Cardiac fibroblast (primary cell): Measurements from ENCODE around the gene TMEM50A.
"Not testable (repeated sequence)": the region's sequence is repeated elsewhere in the genome, so short reads cannot be mapped to it uniquely, and the experiment has no call there.

Experiments
- DNase-seq, 2 donors: peaks; one replicate each; pipeline versions ENCODE4 v3.0.0 to v3.0.0-alpha.2; 2010; ENCODE audit warnings: low read depth in 2 of 2
- H3K4me3 ChIP-seq, 2 donors: replicated peaks in 1 of 2; 1 replicate in 1 of 2; 2 replicates in 1 of 2; pipeline ENCODE4 v1.5.1; 2011; ENCODE audit warnings: low read depth in 2 of 2, low read length in 2 of 2, mild to moderate bottlenecking in 2 of 2, moderate library complexity in 1 of 2
- TF ChIP-seq, protein P1 (sequence below): IDR thresholded peaks from one replicate; pipeline ENCODE4 v1.5.1; 2011; ENCODE audit warnings: low read depth, mild to moderate bottlenecking, low read length, inconsistent platforms

TMEM50A gene

DNA sequence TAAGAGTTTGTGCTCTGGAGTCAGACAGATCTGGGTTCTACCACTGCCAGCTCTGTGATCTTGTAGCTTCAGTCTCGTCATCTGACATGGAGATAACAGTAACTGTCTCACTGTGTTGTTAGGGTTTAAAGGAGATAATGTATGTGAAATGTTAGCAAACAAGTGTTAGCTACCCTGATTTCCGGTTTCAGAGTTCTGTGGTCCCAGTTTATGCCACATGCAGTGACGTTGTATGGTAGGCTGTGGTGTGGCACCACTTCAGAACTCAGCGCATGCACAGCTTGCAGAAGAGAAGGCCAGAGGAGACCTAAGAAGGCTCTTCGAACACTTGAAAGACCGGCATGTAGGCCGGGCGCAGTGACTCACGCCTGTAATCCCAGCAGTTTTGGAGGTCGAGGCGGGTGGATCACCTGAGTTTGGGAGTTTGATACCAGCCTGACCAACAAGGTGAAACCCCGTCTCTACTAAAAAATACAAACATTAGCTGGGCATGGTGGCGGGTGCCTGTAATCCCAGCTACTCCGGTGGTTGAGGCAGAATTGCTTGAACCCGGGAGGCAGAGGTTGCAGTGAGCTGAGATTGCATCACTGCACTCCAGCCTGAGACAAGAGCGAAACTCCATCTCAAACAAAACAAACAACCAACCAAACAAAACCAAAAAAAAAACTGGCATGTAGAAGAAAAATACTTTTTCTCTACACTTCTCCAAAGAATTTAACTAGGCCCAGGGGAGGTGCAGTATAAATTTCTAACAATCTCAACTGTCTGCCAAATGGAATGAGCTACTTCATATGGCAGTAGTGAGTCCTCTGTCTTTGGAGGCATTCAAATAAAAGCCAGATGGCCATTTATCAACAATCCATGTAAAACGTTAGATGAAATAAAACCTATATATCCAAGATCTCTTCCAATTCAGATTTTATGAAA, 10.0 kb upstream of the TMEM50A start:
- H3K4me3 ChIP-seq, DNase-seq: not testable (repeated sequence)

DNA sequence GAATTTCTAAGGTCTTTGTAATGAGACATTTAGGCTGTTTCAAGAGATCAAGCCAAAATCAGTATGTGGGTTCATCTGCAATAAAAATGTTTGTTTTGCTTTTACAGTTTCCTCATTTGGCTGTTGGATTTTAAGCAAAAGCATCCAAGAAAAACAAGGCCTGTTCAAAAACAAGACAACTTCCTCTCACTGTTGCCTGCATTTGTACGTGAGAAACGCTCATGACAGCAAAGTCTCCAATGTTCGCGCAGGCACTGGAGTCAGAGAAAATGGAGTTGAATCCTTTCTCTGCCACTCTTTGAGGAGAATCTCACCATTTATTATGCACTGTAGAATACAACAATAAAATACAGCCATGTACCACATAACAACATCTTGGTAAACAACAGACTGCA, 9.3 kb upstream of the TMEM50A start:
- DNase-seq, H3K4me3 ChIP-seq: not testable (repeated sequence)

DNA sequence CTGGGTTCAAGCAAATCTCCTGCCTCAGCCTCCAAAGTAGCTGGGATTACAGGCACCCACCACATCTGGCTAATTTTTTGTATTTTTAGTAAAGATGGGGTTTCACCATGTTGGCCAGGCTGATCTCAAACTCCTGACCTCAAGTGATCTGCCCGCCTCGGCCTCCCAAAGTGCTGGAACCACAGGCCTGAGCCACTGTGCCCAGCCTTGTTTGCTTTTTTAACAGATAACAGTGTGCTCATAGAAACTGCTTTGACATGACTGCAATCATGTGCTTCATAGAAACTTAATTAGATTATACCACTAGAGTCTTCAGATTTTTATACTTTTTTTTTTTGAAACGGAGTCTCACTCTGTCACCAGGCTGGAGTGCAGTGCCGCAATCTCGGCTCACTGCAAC, 8.8 kb upstream of the TMEM50A start:
- H3K4me3 ChIP-seq: not testable (repeated sequence)
- peak in 1 of 2 donors; percentile 34 for DNase-seq

DNA sequence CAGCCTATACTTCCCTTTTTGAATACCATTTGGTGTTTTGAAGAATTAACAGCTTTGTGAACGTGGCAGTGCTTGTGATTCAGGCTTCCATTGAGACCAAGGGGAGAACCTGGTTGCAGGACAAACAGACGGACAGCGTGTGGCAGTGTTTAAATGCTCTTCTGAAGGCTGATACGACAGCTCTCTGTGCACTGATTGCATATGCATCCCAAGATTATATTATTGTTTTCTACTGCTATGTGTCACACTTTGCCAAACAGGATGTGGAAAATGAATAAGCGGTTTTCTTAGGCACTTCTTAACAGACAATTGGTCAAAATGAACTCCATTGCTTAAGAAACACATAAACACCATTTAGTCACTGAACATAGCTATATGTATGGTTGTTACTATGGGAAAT, 8.2 kb upstream of the TMEM50A start:
- not testable (repeated sequence) for H3K4me3 ChIP-seq
- peak; percentile 77 to 78 for DNase-seq

DNA sequence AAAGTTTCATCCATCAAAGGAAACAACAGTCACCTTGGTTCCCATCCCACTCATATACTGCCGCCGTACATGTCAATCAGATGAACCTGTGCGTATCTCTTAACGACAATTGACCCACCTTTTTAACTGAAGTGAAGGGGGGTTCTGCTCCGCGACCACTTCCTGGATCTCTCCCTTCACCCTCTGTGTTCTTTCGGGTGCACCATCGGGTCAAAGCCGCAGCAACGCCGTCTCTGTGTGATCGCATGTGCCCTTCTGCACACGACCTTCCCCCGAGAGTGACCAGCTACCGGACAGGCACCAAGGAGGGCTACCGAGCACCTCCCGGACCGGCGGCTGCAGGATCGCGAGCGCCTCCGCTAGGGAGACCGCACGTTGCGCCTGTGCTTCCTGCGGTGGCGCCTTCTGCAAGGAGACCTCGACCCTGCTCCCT, 1.2 kb upstream of the TMEM50A start:
- DNase-seq: not testable (repeated sequence)
- H3K4me3 ChIP-seq: peak overlapping the region; percentile 60 to 62

DNA sequence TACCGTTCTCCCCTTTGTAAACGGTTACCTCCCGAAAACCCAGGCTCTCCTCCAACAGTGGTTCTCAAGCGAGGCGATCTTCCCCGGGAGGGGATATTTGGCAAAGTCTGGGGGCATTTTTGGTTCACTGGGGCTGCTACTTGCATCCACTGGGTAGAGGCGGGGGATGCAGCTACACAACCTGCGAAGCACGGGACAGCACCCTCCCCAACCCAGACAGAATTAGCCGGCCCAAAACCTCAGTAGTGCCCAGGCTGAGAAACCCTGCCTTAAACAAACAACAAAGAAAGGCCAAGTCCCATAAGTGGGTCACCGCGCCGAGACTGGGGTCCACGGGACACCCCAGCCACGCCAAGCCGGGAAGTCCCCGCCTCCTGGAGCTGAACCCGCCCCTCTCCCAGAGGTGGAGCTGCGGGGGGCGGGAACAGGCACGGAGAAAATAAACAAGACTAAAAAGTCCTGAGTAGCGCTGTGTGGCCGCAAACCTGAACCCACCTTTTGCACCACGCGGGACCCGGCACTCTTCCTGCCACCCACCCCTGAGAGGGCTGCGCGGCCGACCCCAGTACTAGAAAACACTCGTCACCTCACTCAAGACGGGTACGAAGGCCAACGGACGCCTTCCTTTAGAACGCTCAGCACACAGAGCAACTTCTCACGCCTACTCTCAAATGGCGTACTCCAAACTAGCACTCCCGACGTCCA, 499 bp upstream of the TMEM50A start:
- not testable (repeated sequence) for DNase-seq
- H3K4me3 ChIP-seq: peak overlapping the region; percentile 62 to 97

DNA sequence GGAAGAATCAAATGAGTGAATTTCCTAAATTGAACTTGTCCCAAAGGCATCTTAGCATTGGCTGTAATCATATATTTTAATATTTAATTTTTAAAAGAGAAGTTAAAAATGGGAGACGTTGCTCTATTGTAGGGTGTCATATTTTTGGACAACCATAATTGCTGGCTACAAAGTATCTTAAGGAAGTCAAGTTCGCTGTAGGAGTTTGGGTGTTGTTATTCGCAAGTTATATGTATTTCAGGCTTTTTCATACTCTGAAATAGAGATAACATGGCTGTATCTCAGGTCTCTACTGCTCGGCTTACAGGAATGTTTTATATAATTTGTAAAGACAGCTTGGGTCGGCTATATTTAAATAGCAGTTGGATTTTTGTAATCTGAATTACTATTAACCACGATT, 852 bp downstream of the TMEM50A start:
- TF ChIP-seq, protein P1, sequence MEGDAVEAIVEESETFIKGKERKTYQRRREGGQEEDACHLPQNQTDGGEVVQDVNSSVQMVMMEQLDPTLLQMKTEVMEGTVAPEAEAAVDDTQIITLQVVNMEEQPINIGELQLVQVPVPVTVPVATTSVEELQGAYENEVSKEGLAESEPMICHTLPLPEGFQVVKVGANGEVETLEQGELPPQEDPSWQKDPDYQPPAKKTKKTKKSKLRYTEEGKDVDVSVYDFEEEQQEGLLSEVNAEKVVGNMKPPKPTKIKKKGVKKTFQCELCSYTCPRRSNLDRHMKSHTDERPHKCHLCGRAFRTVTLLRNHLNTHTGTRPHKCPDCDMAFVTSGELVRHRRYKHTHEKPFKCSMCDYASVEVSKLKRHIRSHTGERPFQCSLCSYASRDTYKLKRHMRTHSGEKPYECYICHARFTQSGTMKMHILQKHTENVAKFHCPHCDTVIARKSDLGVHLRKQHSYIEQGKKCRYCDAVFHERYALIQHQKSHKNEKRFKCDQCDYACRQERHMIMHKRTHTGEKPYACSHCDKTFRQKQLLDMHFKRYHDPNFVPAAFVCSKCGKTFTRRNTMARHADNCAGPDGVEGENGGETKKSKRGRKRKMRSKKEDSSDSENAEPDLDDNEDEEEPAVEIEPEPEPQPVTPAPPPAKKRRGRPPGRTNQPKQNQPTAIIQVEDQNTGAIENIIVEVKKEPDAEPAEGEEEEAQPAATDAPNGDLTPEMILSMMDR: no peak
- peak in 1 of 2 donors; percentile 25 for DNase-seq
- peak overlapping the region; percentile 95 to 97 for H3K4me3 ChIP-seq

DNA sequence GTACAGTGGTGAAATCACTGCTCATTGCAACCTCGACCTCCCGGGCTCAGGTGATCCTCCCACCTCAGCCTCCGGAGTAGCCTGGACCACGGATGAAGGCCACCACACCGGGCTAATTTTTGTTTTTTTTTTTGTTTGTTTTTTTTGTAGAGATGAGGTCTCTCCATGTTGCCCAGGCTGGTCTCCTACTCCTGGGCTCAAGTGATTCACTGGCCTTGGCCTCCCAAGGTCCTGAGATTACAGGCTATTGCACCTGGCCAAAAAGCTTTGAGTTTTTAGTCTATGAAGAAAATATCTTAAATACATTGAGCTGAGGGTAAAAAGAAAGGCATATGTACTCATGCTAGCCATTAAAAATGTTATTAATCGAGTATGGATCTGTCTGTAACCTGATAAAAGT, 3.6 kb downstream of the TMEM50A start:
- TF ChIP-seq, protein P1: no peak
- DNase-seq: no peak
- H3K4me3 ChIP-seq: no peak overlapping the region

DNA sequence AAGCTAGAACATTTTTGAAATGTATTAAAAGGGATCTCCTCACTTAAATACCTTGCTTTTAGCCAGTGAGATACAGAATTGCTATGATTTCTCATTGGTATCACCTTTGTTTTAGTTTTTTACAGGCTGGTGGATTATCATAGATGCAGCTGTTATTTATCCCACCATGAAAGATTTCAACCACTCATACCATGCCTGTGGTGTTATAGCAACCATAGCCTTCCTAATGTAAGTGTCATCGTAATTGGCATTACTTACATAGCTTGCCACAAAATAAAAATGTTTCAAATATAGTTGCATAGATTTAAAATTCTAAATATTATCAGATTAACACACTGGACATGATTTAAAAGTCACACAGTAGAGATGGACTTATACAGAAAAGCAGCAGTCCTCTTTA, 4.7 kb downstream of the TMEM50A start:
- no peak overlapping the region for H3K4me3 ChIP-seq
- TF ChIP-seq, protein P1: no peak
- no peak for DNase-seq

DNA sequence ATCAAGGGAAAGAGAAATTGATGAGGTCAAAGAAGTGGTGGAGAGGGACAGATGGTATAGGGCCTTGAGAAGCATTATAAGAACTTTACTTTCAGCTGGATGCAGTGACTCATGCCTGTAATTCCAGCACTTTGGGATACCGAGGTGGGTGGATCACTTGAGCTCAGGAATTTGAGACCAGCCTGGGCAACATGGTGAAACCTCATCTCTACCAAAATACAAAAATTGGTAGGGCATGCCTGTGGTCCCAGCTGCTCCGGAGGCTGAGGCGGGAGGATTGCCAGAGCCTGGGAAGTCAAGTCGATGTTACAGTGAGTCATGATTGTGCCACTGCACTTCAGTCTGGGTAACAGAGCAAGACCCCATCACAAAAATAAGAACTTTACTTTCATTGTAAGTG, 5.7 kb downstream of the TMEM50A start:
- DNase-seq: peak; percentile 72 to 77
- TF ChIP-seq, protein P1: no peak
- no peak overlapping the region for H3K4me3 ChIP-seq
